Measurements from ENCODE around the gene ABCA5. TPM values are rescaled to one million over a fixed set of nuclear protein-coding genes. Genes with fewer than 3 reads are reported as not detected.
"Not testable (repeated sequence)": the region's sequence is repeated elsewhere in the genome, so short reads cannot be mapped to it uniquely, and the experiment has no call there.

ABCA5 gene
- total RNA-seq, 1 donor from 2014 or later, result 20.7 TPM

DNA sequence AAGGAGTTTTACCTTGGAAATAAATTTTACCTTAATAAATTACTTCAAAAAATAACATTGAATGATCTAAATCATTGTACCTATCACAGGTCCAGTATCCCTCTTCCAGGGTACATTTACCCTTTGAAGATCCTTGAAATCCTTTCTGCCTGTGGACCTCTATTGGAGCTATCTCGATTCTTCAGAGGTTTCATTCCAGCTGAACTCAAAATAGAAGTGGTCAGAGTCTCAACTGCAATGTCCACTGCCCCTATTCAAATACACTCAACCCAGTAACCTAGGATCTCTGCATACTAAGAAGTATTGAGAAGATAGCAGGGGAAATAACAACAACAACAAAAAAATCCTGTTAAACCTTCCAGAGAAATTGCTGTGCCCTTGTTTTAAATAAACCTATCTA lies 9.3 kb downstream of the ABCA5 start:
- H3K9me3 ChIP-seq, result no peaks in the 10 kb centered on the region
- H3K27me3 ChIP-seq, result no peaks in the 10 kb centered on the region
- H3K36me3 ChIP-seq, result no peaks in the 10 kb centered on the region
- no peaks in the 10 kb centered on the region for H3K4me1 ChIP-seq
- ATAC-seq, result no peak
- H3K4me3 ChIP-seq, result no peak overlapping the region
- H3K27ac ChIP-seq, result no peak overlapping the region
- intact Hi-C loops (cut with DNase I), result no loop called here
- DNase-seq, result no peak
- no peak for TF ChIP-seq CTCF (IDR thresholded peaks at IDR 0.05)

DNA sequence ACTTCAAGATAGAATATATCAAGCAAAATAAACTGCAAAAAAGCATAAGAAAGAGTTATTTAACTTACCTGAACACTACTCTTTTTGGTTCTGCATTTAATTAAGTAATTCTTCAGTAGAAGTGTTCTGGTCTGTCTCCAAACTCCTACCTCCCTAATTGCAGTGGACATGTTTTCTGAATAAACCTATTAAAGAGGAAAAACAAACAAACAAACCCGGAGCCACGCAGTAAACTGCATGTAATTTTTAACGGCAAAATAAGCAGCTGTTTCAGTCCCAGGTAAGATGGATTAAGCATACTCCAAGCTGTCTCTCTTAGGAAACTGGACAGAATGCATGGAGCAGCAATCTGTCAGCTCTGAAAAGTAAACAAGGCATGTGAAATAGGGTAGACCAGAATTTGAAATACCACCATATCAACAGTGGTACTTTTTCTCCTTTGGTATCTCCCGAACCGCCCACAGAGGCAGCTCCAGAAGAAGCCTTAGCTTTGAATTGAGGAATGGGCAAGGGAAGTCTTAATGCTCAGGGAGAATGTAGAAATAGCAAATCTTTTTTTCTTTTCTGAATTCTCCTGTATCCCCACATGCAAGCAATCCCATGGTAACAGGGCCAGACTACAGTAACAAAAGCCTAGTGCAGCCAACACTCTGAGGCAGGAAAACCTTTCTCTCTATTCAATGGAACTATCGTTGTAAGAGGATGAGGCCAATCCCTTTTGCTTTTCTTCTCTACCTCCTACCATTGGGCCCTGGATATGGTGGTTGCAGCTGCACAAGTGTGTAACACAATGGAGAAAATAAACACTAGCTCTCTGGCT lies 12.5 kb downstream of the ABCA5 start:
- TF ChIP-seq CTCF (IDR thresholded peaks at IDR 0.05), result no peak
- Histone ChIP-seq H3K9me3 (no peaks in the 10 kb centered on the region), H3K4me3 (no peak overlapping the region), H3K4me1 (no peaks in the 10 kb centered on the region), H3K27ac (no peak overlapping the region), H3K27me3 (no peaks in the 10 kb centered on the region), H3K36me3 (no peaks in the 10 kb centered on the region)
- DNase-seq, result no peak
- no peak for ATAC-seq
- intact Hi-C loops (cut with DNase I), result no loop called here

GRCh38 chr17:69305177-69305576 lies 21.8 kb downstream of the ABCA5 start:
- Histone ChIP-seq H3K27me3 (no peaks in the 10 kb centered on the region), H3K27ac (no peak overlapping the region), H3K36me3 (no peaks in the 10 kb centered on the region), H3K4me1 (no peaks in the 10 kb centered on the region), H3K4me3 (no peak overlapping the region), H3K9me3 (no peaks in the 10 kb centered on the region)
- ATAC-seq (no peak), DNase-seq (no peak)
- TF ChIP-seq CTCF (IDR thresholded peaks at IDR 0.05), result no peak
- intact Hi-C loops (cut with DNase I), result no loop called here

DNA sequence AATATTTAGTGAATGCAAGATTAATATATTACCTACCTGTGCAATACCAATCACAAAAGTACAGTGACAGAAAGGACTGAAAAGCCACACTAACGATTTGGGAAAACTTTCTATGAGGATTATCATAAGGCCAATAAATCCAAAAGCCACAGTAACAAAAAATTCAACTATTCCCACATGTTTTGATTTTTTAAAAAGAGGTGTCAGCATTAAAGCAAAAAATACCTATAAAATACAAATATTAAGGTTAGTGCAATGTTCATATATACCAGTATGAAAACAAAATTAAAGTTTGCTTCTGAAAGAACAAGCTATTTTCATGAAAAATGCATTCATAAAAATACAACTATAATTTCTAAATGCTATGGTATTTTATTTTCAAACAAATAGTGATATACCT lies 24.3 kb downstream of the ABCA5 start:
- Histone ChIP-seq H3K4me1 (no peaks in the 10 kb centered on the region), H3K4me3 (no peak overlapping the region), H3K27ac (no peak overlapping the region), H3K27me3 (no peaks in the 10 kb centered on the region), H3K9me3 (no peaks in the 10 kb centered on the region), H3K36me3 (no peaks in the 10 kb centered on the region)
- DNase-seq, result no peak
- no peak for TF ChIP-seq CTCF (IDR thresholded peaks at IDR 0.05)
- intact Hi-C loops (cut with DNase I), result no loop called here
- ATAC-seq, result no peak

DNA sequence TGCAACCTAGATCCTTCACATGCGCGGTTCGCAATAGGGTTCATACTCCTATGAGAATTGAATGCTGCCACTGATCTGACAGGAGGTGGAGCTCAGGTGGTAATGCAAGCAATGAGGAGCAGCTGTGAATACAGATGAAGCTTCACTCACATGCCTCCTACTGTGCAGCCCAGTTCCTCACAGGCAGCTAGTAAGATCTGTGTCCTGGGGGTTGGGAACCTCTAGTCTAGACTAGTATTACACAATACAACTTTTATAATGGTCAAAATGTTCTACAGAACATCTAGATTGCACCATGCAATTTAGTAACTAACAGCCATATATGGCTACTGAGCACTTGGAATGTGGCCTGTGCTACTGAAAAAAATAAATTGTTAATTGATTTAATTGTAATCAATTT lies 26.7 kb downstream of the ABCA5 start:
- no peak for DNase-seq
- Histone ChIP-seq H3K4me1 (no peaks in the 10 kb centered on the region), H3K4me3 (no peak overlapping the region), H3K9me3 (no peaks in the 10 kb centered on the region), H3K36me3 (peaks cover 3% of the 10 kb centered on the region), H3K27me3 (no peaks in the 10 kb centered on the region), H3K27ac (no peak overlapping the region)
- no peak for TF ChIP-seq CTCF (IDR thresholded peaks at IDR 0.05)
- ATAC-seq, result peak; percentile 72
- intact Hi-C loops (cut with DNase I), result no loop called here

DNA sequence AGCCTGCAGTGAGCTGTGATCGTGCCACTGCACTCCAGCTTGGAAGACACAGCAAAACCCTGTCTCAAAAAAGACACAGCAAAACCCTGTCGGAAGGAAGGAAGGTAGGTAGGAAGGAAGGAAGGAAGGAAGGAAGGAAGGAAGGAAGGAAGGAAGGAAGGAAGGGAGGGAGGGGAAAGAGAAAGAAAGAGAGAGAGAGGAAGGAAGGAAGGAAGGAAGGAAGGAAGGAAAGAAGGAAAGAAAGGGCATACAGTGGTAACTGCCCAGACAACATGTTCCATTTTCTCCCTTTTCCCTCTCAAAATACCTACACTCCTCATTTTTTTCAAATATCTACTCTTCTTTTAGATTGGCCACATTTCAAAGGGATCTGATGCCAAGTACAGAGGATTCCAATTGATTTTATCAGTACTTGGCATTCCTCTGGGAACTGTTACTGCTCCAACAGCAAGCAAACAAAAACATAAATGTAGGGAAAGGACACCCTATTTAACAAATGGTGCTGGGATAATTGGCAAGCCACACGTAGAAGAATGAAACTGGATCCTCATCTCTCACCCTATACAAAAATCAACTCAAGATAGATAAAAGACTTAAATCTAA lies 28.7 kb downstream of the ABCA5 start:
- H3K36me3 ChIP-seq; H3K27me3 ChIP-seq; intact Hi-C loops (cut with DNase I); ATAC-seq; H3K4me1 ChIP-seq; DNase-seq; H3K9me3 ChIP-seq; H3K27ac ChIP-seq; H3K4me3 ChIP-seq: not testable (repeated sequence)

Measured in upper lobe of right lung (tissue), 1 donor.